ENCODE data around the gene MYH15.
A peak's percentile ranks its signal among the peaks of the same experiment; 100 is the strongest.
"Not testable (repeated sequence)": the region's sequence is repeated elsewhere in the genome, so short reads cannot be mapped to it uniquely, and the experiment has no call there.

The MYH15 gene

GRCh38 chr3:108388136-108389132 is 122.0 kb downstream of the MYH15 start:
- no peak for DNase-seq (ENCODE audit: low read depth)

GRCh38 chr3:108387063-108387462 is 123.3 kb downstream of the MYH15 start:
- no peak for DNase-seq (ENCODE audit: low read depth)

- no peak for DNase-seq (ENCODE audit: low read depth)
Measured at GRCh38 chr3:108383306-108383705, 127.1 kb downstream of the MYH15 start.

- no peak for DNase-seq (ENCODE audit: low read depth)
Measured at GRCh38 chr3:108381529-108382140, 128.8 kb downstream of the MYH15 start.

GRCh38 chr3:108380128-108380795 is 130.1 kb downstream of the MYH15 start:
- DNase-seq (ENCODE audit: low read depth), result no peak

- DNase-seq (ENCODE audit: low read depth), result not testable (repeated sequence)
Measured at GRCh38 chr3:108378952-108379342, 131.4 kb downstream of the MYH15 start.

GRCh38 chr3:108378153-108378951 is 132.0 kb downstream of the MYH15 start:
- DNase-seq (ENCODE audit: low read depth), result no peak

GRCh38 chr3:108377384-108377783 is 133.0 kb downstream of the MYH15 start:
- no peak for DNase-seq (ENCODE audit: low read depth)

GRCh38 chr3:108376026-108376425 is 134.4 kb downstream of the MYH15 start:
- DNase-seq (ENCODE audit: low read depth), result no peak

- no peak for DNase-seq (ENCODE audit: low read depth)
Measured at GRCh38 chr3:108359011-108359410, 151.4 kb downstream of the MYH15 start.

- no peak for DNase-seq (ENCODE audit: low read depth)
Measured at GRCh38 chr3:108357042-108357441, 153.4 kb downstream of the MYH15 start.

- no peak for DNase-seq (ENCODE audit: low read depth)
Measured at GRCh38 chr3:108354562-108354961, 155.8 kb downstream of the MYH15 start.

GRCh38 chr3:108352176-108352575 is 158.2 kb downstream of the MYH15 start:
- DNase-seq (ENCODE audit: low read depth), result no peak

GRCh38 chr3:108346301-108347227 is 163.8 kb downstream of the MYH15 start:
- no peak for DNase-seq (ENCODE audit: low read depth)

- no peak for DNase-seq (ENCODE audit: low read depth)
Measured at GRCh38 chr3:108345492-108346205, 164.7 kb downstream of the MYH15 start.

- no peak for DNase-seq (ENCODE audit: low read depth)
Measured at GRCh38 chr3:108343491-108343890, 166.9 kb downstream of the MYH15 start.

- DNase-seq (ENCODE audit: low read depth), result peak; percentile 38
Measured at GRCh38 chr3:108342837-108343486, 167.4 kb downstream of the MYH15 start.

- no peak for DNase-seq (ENCODE audit: low read depth)
Measured at GRCh38 chr3:108341911-108342310, 168.5 kb downstream of the MYH15 start.

GRCh38 chr3:108338901-108339545 is 171.4 kb downstream of the MYH15 start:
- DNase-seq (ENCODE audit: low read depth), result no peak

Measured in non-pigmented ciliary epithelial cell (primary cell).